BLaER1 treated with 17β-estradiol and CSF1 and Interleukin-3, amounts not matched to agents 10 nM and 100 nM (cell line): ENCODE data around the gene GRK4.

ENCODE experiments used
- H3K27ac ChIP-seq, 11 experiments: shearing (Covaris generic); formaldehyde crosslinking; 2 replicates each; pipeline ENCODE4 v1.8.1; 2022
- H3K27me3 ChIP-seq, 11 experiments: shearing (Covaris generic); formaldehyde crosslinking; 2 replicates each; pipeline ENCODE4 v1.8.1; 2022
- H3K36me3 ChIP-seq, 11 experiments: shearing (Covaris generic); formaldehyde crosslinking; 2 replicates each; pipeline ENCODE4 v1.8.1; 2022
- H3K4me1 ChIP-seq, 10 experiments: shearing (Covaris generic); formaldehyde crosslinking; 2 replicates each; pipeline ENCODE4 v1.8.1; 2022
- H3K4me2 ChIP-seq, 11 experiments: shearing (Covaris generic); formaldehyde crosslinking; 2 replicates each; pipeline ENCODE4 v1.8.1; 2022
- H3K4me3 ChIP-seq, 10 experiments: shearing (Covaris generic); formaldehyde crosslinking; 2 replicates each; pipeline ENCODE4 v1.8.1; 2022
- H3K9ac ChIP-seq, 11 experiments: shearing (Covaris generic); formaldehyde crosslinking; 2 replicates each; pipeline ENCODE4 v1.8.1; 2022
- H3K9me3 ChIP-seq, 11 experiments: shearing (Covaris generic); formaldehyde crosslinking; replicated peaks in 1 of 11; 2 replicates each; pipeline ENCODE4 v1.8.1; 2022
- H4K20me1 ChIP-seq, 11 experiments: shearing (Covaris generic); formaldehyde crosslinking; 2 replicates each; pipeline ENCODE4 v1.8.1; 2022
- Cebpa-rat ChIP-seq, 11 experiments: shearing (Covaris generic); IDR thresholded peaks; 2 replicates each; pipeline ENCODE4 v1.8.1; 2022

GRK4 gene

DNA sequence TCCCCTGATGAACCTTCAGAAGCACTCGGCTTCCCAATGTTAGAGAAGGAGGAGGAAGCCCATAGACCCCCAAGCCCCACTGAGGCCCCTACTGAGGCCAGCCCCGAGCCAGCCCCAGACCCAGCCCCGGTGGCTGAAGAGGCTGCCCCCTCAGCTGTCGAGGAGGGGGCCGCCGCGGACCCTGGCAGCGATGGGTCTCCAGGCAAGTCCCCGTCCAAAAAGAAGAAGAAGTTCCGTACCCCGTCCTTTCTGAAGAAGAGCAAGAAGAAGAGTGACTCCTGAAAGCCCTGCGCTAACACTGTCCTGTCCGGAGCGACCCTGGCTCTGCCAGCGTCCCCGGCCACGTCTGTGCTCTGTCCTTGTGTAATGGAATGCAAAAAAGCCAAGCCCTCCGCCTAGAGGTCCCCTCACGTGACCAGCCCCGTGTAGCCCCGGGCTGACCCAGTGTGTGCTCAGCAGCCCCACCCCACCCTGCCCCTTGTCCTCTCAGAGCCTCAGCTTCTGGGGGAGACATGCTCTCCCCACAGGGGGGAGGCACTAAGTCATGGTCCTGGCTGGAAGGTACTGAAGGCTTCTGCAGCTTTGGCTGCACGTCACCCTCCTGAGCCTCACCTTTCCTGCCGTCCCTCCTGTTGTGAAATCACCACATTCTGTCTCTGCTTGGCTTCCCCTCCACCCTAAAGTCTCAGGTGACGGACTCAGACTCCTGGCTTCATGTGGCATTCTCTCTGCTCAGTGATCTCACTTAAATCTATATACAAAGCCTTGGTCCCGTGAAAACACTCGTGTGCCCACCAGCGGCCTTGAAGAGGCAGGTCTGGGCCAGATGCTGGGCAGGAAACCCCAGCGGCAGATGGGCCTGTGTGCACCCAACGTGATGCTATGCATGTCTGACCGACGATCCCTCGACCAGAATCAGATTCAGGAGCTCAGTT is 34.9 kb upstream of the GRK4 start:
- Histone ChIP-seq H3K4me2 (peak overlapping the region in 10 of 11 experiments; percentile 9 to 99 (median 98); a peak in 18 of 22 replicates), H4K20me1 (peaks cover 10 to 92% (median 50%) of the 10 kb centered on the region in 11 experiments; a peak in 19 of 22 replicates), H3K4me1 (peaks cover 42 to 70% (median 57%) of the 10 kb centered on the region in 10 experiments), H3K4me3 (no peak overlapping the region), H3K9me3 (no peaks in the 10 kb centered on the region), H3K9ac (peak overlapping the region in 9 of 11 experiments; percentile 8 to 88 (median 77); a peak in 11 of 22 replicates), H3K27ac (peak overlapping the region in 6 of 11 experiments; percentile 4 to 90 (median 48); a peak in 5 of 22 replicates), H3K36me3 (peaks cover 67 to 81% (median 79%) of the 10 kb centered on the region in 11 experiments), H3K27me3 (no peaks in the 10 kb centered on the region)
- TF ChIP-seq Cebpa-rat (IDR thresholded peaks at IDR 0.05): no peak

DNA sequence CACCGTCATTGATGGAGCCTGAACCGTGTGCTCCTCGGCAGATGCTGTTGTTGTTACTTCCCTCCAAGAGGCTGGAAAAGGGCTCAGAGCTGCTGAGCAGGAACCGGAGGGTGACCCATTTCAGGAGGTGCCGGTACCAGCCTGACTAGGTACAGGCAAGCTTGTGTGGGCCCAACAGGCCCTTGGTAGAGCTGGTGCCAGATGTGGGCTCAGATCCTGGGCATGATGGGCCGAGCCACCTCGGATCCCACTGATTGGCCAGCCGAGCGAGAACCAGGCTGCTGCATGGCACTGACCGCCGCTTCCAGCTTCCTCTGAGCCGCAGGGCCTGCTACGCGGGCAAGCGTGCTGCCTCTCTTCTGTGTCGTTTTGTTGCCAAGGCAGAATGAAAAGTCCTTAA is 33.9 kb upstream of the GRK4 start:
- peaks cover 45 to 65% (median 57%) of the 10 kb centered on the region in 10 experiments for H3K4me1 ChIP-seq
- peak overlapping the region; percentile 87 to 99 (median 98) for H3K4me2 ChIP-seq
- H3K27me3 ChIP-seq: no peaks in the 10 kb centered on the region
- peaks cover 10 to 85% (median 48%) of the 10 kb centered on the region in 11 experiments; a peak in 18 of 22 replicates for H4K20me1 ChIP-seq
- H3K9ac ChIP-seq: peak overlapping the region in 9 of 11 experiments; percentile 8 to 88 (median 79); a peak in 14 of 22 replicates
- no peaks in the 10 kb centered on the region for H3K9me3 ChIP-seq
- peak overlapping the region in 5 of 11 experiments; percentile 13 to 90 (median 89); a peak in 7 of 22 replicates for H3K27ac ChIP-seq
- TF ChIP-seq Cebpa-rat (IDR thresholded peaks at IDR 0.05): no peak
- peaks cover 59 to 71% (median 70%) of the 10 kb centered on the region in 11 experiments for H3K36me3 ChIP-seq
- no peak overlapping the region for H3K4me3 ChIP-seq

DNA sequence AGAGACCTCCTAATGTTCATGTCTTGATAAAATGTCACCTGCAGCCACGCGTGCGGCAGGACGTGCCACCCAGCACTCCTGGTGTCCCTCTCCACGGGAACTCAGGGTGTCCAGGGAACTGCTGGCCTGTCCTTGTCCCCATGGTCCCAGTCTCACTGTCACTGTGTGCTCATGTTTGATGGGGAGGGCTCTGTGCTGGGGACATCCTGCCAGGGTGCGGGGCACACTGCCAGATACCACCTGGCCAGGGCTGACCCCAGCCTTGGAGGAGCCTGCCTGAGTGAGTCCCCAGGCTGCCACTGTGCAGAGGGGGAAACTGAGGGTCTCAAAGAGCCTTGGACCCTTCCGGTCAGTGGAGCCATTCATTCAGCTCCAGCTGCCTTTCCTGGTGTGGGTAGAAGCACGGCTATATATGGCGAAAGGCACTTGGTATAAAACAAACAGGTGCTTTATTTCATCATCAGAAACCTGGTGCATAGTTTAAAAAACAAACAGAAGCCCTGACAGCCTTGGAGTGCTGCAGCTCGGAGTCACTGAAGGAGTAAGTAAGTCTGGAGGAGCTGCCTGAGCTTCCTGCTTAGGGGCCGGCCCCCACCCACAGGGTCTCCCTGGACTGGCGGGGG is 33.1 kb upstream of the GRK4 start:
- Histone ChIP-seq H3K4me3 (peak overlapping the region in 9 of 10 experiments; percentile 42 to 79 (median 71); a peak in 17 of 20 replicates), H3K36me3 (peaks cover 51 to 64% (median 62%) of the 10 kb centered on the region in 11 experiments), H3K27me3 (no peaks in the 10 kb centered on the region), H3K27ac (peak overlapping the region in 8 of 11 experiments; percentile 83 to 90 (median 87); a peak in 18 of 22 replicates), H3K9ac (peak overlapping the region; percentile 59 to 88 (median 79); a peak in 21 of 22 replicates), H3K9me3 (no peaks in the 10 kb centered on the region), H4K20me1 (peaks cover 10 to 82% (median 42%) of the 10 kb centered on the region in 11 experiments; a peak in 18 of 22 replicates), H3K4me1 (peaks cover 45 to 63% (median 57%) of the 10 kb centered on the region in 10 experiments), H3K4me2 (peak overlapping the region; percentile 87 to 99 (median 98))
- TF ChIP-seq Cebpa-rat (IDR thresholded peaks at IDR 0.05): no peak

DNA sequence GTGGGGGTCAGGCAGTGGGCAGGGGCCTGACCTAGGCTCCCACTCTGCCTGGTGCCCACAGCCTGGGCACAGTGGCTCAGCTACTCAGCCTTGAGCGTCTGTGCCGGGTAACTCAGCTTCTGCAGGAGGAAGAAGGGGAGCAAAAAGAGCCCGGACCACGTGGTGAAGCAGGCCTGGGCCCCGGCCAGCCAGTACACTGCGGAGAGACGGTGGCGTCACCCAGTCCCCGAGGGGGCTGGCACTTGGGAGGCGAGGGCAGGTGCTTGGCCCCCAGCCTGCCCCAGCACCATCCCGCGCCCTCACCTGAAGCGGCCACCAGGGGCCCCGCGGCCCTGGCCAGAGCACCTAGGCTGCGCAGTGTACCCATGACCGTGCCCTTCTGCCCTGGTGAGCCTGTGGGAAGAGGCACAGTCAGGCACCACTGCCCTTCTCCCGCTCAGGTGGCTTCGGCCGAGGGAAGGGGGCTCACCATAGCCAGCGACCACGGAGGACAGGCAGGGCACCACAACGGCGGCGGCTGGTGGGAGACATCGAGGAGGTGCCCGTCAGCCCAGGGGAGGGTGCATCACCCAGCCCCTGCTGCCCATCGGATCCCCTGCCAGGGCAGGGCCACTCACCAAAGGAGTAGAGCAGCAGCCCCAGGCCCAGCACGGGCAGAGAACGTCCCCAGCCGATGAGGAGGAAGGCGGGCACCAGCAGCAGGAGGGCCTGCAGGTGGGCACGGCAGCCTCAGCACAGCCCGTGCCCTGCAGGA is 32.4 kb upstream of the GRK4 start:
- peaks cover 44 to 57% (median 55%) of the 10 kb centered on the region in 11 experiments for H3K36me3 ChIP-seq

DNA sequence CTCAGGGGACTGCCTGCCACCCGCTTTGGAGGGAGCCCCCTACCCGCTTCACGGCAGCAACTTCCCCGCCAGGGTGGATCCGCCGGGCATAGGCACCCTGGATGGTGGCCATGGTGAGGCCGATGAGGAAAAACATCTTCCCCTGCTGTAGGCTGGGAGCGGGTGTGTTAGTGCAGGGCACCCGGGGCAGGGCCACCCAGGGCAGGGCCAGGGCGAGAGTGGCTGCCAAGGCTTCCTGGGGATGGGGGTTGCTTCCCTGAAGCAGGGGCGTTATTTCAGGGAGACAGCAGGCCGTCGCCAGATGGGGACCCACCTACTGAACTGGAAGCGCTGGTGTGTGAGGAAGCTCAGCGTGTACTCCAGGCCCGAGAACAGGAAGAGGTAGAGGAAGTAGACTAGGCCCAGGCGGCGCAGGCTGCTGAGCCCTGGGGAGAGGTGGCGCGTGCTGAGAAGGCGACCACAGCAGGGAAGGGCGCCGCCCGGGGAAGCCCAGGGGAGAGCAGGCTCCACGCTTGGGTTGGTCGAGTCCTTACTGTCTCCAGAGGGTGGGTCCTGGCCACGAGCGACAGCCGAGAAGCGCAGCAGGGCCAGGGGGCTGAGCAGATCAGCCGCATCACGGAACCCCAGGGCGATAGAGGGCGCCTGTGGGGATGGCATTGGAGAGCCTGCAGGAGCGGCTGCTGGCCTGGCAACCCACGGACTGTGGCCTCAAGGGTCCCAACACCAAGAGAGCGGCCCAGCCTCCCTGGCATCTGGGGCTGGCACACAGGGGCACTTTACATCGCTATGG is 31.7 kb upstream of the GRK4 start:
- H3K4me2 ChIP-seq: peak overlapping the region; percentile 87 to 99 (median 98)
- H3K9ac ChIP-seq: peak overlapping the region; percentile 69 to 88 (median 84)
- peak overlapping the region; percentile 59 to 79 (median 72) for H3K4me3 ChIP-seq
- no peaks in the 10 kb centered on the region for H3K27me3 ChIP-seq
- H3K4me1 ChIP-seq: peaks cover 59 to 77% (median 72%) of the 10 kb centered on the region in 10 experiments
- peaks cover 36 to 55% (median 47%) of the 10 kb centered on the region in 11 experiments for H3K36me3 ChIP-seq
- TF ChIP-seq Cebpa-rat (IDR thresholded peaks at IDR 0.05): no peak
- peaks cover 19 to 86% (median 55%) of the 10 kb centered on the region in 11 experiments; a peak in 21 of 22 replicates for H4K20me1 ChIP-seq
- H3K9me3 ChIP-seq: no peaks in the 10 kb centered on the region
- H3K27ac ChIP-seq: peak overlapping the region; percentile 34 to 90 (median 83); a peak in 21 of 22 replicates

More for the DNA sequence above, 32.4 kb upstream of the GRK4 start:
- Histone ChIP-seq H3K9me3 (no peaks in the 10 kb centered on the region), H3K4me1 (peaks cover 51 to 70% (median 64%) of the 10 kb centered on the region in 10 experiments), H3K4me2 (peak overlapping the region; percentile 87 to 99 (median 98)), H3K27ac (peak overlapping the region; percentile 34 to 90 (median 83); a peak in 21 of 22 replicates), H3K27me3 (no peaks in the 10 kb centered on the region), H3K9ac (peak overlapping the region; percentile 59 to 88 (median 79)), H3K4me3 (peak overlapping the region; percentile 22 to 79 (median 71); a peak in 19 of 20 replicates), H4K20me1 (peaks cover 11 to 86% (median 47%) of the 10 kb centered on the region in 11 experiments; a peak in 19 of 22 replicates)
- TF ChIP-seq Cebpa-rat (IDR thresholded peaks at IDR 0.05): no peak

DNA sequence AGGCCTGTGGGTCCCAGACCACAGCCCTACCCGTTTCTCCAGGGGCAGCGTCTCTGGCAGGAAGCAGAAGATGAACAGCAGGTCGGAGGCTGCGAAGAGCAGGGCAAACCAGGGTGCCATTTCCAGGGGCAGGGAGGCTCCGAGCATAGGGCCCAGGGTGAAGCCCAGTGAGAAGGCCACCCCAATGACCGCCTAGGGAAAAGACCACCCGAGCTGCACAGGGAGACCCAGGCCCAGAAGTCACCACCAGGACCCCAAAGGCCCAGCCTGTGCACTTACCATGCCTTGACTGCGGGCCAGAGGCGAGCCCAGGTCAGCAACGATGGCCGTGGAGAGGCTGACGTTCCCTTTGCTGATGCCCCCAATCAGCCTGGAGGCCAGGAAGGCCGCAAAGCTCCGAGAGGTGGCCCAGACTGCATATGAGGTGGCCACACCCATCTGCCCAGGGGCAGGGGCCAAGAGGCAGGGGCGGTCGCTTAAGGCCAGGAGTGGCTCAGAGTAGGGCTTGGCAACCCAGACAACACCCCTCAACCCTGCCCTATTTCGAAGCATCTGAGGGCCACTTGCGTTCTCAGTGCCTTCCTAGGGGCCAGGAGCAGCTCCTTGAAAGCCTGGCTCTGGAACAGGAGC is 30.9 kb upstream of the GRK4 start:
- peak overlapping the region; percentile 59 to 79 (median 72) for H3K4me3 ChIP-seq
- H3K4me2 ChIP-seq: peak overlapping the region; percentile 87 to 99 (median 98)
- peaks cover 66 to 85% (median 79%) of the 10 kb centered on the region in 10 experiments for H3K4me1 ChIP-seq
- peaks cover 35 to 55% (median 46%) of the 10 kb centered on the region in 11 experiments for H3K36me3 ChIP-seq
- no peaks in the 10 kb centered on the region for H3K9me3 ChIP-seq
- H3K27ac ChIP-seq: peak overlapping the region; percentile 34 to 90 (median 83); a peak in 21 of 22 replicates
- no peaks in the 10 kb centered on the region for H3K27me3 ChIP-seq
- TF ChIP-seq Cebpa-rat (IDR thresholded peaks at IDR 0.05): no peak
- H4K20me1 ChIP-seq: peaks cover 24 to 86% (median 57%) of the 10 kb centered on the region in 11 experiments; a peak in 21 of 22 replicates
- peak overlapping the region; percentile 69 to 88 (median 84); a peak in 21 of 22 replicates for H3K9ac ChIP-seq
